CD4-positive, alpha-beta T cell (primary cell): Measurements from ENCODE around the gene GNAQ. TPM values are rescaled to one million over a fixed set of nuclear protein-coding genes. Genes with fewer than 3 reads are reported as not detected.

ENCODE experiments used
- ATAC-seq: fragments of 200-7000 bp; cut with Tn5 transposase; one replicate; pipeline ENCODE4 v1.10.0; 2022; ENCODE audit warnings: mild to moderate bottlenecking; ENCODE audit not compliant: poor library complexity
- CTCF ChIA-PET: fragments of 350-600 bp; sonication (Branson Sonifier 250); formaldehyde crosslinking; loops from one replicate; lab custom pipeline; 2021; ENCODE audit warnings: antibody characterized with exemption, inconsistent platforms; lab: Charles Lee
- POLR2A ChIA-PET: fragments of 350-600 bp; sonication (Branson Sonifier 250); formaldehyde crosslinking; loops from one replicate; lab custom pipeline; 2021; ENCODE audit warnings: antibody characterized with exemption, inconsistent platforms; lab: Charles Lee
- DNase-seq, 14 experiments: peaks; one replicate each; pipeline ENCODE4 v3.0.0-alpha.2; 2013 to 2020; ENCODE audit warnings: mixed read lengths in 2 of 14
- H3K27ac ChIP-seq, 2 donors: one replicate each; pipeline versions ENCODE4 v1.5.1 to v1.7.0; 2013; ENCODE audit warnings: low read length in 2 of 2, low read depth in 1 of 2, mild to moderate bottlenecking in 1 of 2
- H3K27me3 ChIP-seq, 2 experiments: 1 replicate in 1 of 2; 2 replicates in 1 of 2; pipeline versions ENCODE4 v1.6.1 to v1.7.0; 2013; ENCODE audit warnings: low read length in 2 of 2, control low read depth in 1 of 2, mild to moderate bottlenecking in 1 of 2, moderate library complexity in 1 of 2; ENCODE audit not compliant: insufficient read depth in 2 of 2, control insufficient read depth in 1 of 2
- H3K36me3 ChIP-seq: one replicate; pipeline ENCODE4 v1.6.1; 2013; ENCODE audit warnings: low read length, control low read depth; ENCODE audit not compliant: insufficient read depth
- H3K4me1 ChIP-seq: one replicate; pipeline ENCODE4 v1.6.1; 2013; ENCODE audit warnings: low read length, control low read depth; ENCODE audit not compliant: insufficient read depth
- H3K4me3 ChIP-seq: one replicate; pipeline ENCODE4 v1.5.1; 2013; ENCODE audit warnings: mild to moderate bottlenecking, low read length, moderate library complexity
- H3K9me3 ChIP-seq, 2 experiments: 1 replicate in 1 of 2; 2 replicates in 1 of 2; pipeline versions ENCODE4 v1.6.1 to v1.7.0; 2013; ENCODE audit warnings: low read length in 2 of 2, mild to moderate bottlenecking in 2 of 2, control low read depth in 1 of 2, moderate library complexity in 1 of 2; ENCODE audit not compliant: control insufficient read depth in 1 of 2, insufficient read depth in 1 of 2
- H3K27ac Mint-ChIP-seq: one replicate; pipeline ENCODE4 v1.8.0; 2020; ENCODE audit warnings: mixed read lengths
- H3K27me3 Mint-ChIP-seq: one replicate; pipeline ENCODE4 v1.8.0; 2021; ENCODE audit warnings: mixed read lengths
- H3K36me3 Mint-ChIP-seq: one replicate; pipeline ENCODE4 v1.8.0; 2021; ENCODE audit warnings: low read depth, mixed read lengths
- H3K4me1 Mint-ChIP-seq: one replicate; pipeline ENCODE4 v1.8.0; 2021; ENCODE audit warnings: low read depth, mixed read lengths
- H3K4me3 Mint-ChIP-seq: one replicate; pipeline ENCODE4 v1.8.0; 2020; ENCODE audit warnings: mild to moderate bottlenecking, mixed read lengths
- H3K9me3 Mint-ChIP-seq: one replicate; pipeline ENCODE4 v1.8.0; 2020; ENCODE audit warnings: mixed read lengths
- intact Hi-C, 2 experiments: fragments of 100-400 bp; cut with DNase I in 1 of 2; cut with micrococcal nuclease in 1 of 2; formaldehyde crosslinking; loops; one replicate each; pipeline versions ENCODE4 v1.15.1 to v1.9.0; 2023 to 2025; cut with DNase I, micrococcal nuclease
- total RNA-seq, 174 experiments: library from RNA in 2 of 174; stranded (reverse) in 2 of 174; gene quantifications; one replicate each; pipeline ENCODE4 v1.2.3 and lab custom pipeline; 2021 to 2026
- TF ChIP-seq, protein P1 (sequence below): fragments of 200-600 bp; IDR thresholded peaks from one replicate; pipeline ENCODE4 v1.8.0; 2022; ENCODE audit warnings: antibody characterized with exemption, mild to moderate bottlenecking

GNAQ gene
- total RNA-seq, 2 experiments from 2014 or later = 55.5 to 55.9 TPM

DNA sequence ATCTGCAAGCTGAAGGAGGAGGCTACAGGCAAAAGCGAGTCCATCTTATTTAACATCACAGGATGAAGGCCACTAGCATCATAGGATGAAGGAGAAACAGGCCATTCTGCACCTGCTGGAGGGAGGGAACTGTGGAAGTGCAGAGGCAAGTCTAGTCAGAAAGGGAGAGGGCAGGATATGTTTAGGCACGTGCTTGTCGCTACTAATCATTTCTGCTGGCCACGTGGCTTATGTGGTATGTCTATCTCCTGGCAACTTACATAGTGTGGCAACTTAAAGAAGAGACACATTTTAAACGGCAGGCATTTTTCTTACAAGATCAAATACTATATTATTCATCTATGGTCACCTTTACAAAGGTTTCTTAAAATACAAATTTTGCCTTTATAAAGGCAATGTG is 74.0 kb downstream of the GNAQ start:
- intact Hi-C loops = no loop called here
- Histone ChIP-seq H3K36me3 (no peaks in the 10 kb centered on the region), H3K4me1 (peaks cover 6% of the 10 kb centered on the region), H3K27me3 (no peaks in the 10 kb centered on the region), H3K27ac (no peak overlapping the region), H3K4me3 (no peak overlapping the region), H3K9me3 (no peaks in the 10 kb centered on the region)
- DNase-seq (no peak), ATAC-seq (peak; percentile 26)
- no peaks in the 10 kb centered on the region for H3K36me3 Mint-ChIP-seq
- TF ChIP-seq, protein P1, sequence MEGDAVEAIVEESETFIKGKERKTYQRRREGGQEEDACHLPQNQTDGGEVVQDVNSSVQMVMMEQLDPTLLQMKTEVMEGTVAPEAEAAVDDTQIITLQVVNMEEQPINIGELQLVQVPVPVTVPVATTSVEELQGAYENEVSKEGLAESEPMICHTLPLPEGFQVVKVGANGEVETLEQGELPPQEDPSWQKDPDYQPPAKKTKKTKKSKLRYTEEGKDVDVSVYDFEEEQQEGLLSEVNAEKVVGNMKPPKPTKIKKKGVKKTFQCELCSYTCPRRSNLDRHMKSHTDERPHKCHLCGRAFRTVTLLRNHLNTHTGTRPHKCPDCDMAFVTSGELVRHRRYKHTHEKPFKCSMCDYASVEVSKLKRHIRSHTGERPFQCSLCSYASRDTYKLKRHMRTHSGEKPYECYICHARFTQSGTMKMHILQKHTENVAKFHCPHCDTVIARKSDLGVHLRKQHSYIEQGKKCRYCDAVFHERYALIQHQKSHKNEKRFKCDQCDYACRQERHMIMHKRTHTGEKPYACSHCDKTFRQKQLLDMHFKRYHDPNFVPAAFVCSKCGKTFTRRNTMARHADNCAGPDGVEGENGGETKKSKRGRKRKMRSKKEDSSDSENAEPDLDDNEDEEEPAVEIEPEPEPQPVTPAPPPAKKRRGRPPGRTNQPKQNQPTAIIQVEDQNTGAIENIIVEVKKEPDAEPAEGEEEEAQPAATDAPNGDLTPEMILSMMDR = no peak
- peaks cover 80% of the 10 kb centered on the region for H3K4me1 Mint-ChIP-seq
- POLR2A ChIA-PET = interaction anchor here (0.6 kb wide), 1 partner anchor 8 kb away, joined by 3 read pairs; no protein-coding TSS in a partner anchor
- no peaks in the 10 kb centered on the region for H3K9me3 Mint-ChIP-seq
- no peaks in the 10 kb centered on the region for H3K27me3 Mint-ChIP-seq
- CTCF ChIA-PET = no interaction called here
- no peak overlapping the region for H3K4me3 Mint-ChIP-seq
- no peak overlapping the region for H3K27ac Mint-ChIP-seq

DNA sequence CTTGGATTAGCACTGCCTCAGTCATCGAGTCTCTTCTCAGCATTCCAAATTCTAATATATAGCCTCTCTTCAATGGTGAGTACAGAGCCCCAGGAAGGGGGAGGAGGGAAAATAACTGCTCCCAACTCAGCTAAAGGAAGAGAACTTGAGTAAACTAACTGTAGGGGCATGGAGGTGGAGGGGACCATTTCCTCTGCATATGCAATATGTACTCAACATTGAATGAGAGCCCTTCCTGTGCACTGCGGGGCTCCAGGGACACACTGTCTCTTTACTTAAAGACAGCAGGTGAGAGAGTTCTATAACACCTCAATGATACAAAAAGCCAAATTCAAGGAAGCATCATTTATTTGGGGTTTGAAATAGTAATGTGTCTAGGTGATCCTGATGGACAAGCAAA is 75.1 kb downstream of the GNAQ start:
- no peak overlapping the region for H3K27ac Mint-ChIP-seq

DNA sequence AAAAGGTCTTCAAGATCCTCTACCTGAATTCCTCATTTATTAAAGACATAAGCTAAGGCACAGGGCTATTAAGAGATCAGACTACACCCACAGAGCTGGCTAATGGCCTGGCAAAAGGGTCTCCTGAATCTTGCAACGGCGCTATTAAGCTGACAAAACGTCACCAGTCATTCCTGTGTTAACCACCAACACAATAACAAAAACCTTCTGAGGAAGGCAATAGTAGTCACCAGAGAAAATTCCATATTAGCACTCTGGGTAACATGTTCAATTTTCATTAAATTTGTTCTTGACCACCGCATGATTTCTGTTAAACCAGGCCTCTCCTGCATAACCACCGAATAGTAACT is 77.0 kb downstream of the GNAQ start:
- TF ChIP-seq, protein P1 = no peak
- no peaks in the 10 kb centered on the region for H3K36me3 ChIP-seq
- no peak overlapping the region for H3K27ac Mint-ChIP-seq
- H3K27me3 ChIP-seq = no peaks in the 10 kb centered on the region
- no peak for DNase-seq
- no peak overlapping the region for H3K4me3 Mint-ChIP-seq
- no peaks in the 10 kb centered on the region for H3K27me3 Mint-ChIP-seq
- ChIA-PET CTCF (no interaction called here), POLR2A (no interaction called here)
- intact Hi-C loops = no loop called here
- no peaks in the 10 kb centered on the region for H3K9me3 ChIP-seq
- H3K27ac ChIP-seq = no peak overlapping the region
- H3K36me3 Mint-ChIP-seq = no peaks in the 10 kb centered on the region
- ATAC-seq = no peak
- H3K9me3 Mint-ChIP-seq = no peaks in the 10 kb centered on the region
- H3K4me3 ChIP-seq = no peak overlapping the region
- peaks cover 75% of the 10 kb centered on the region for H3K4me1 Mint-ChIP-seq
- H3K4me1 ChIP-seq = peaks cover 6% of the 10 kb centered on the region

More for the DNA sequence above, 75.1 kb downstream of the GNAQ start:
- Mint-ChIP-seq H3K4me3 (no peak overlapping the region), H3K9me3 (no peaks in the 10 kb centered on the region), H3K4me1 (peaks cover 77% of the 10 kb centered on the region), H3K36me3 (no peaks in the 10 kb centered on the region), H3K27me3 (no peaks in the 10 kb centered on the region)
- intact Hi-C loops = no loop called here
- CTCF ChIA-PET = interaction anchor here (1.3 kb wide), 1 partner anchor 21 kb away, joined by 3 read pairs; no protein-coding TSS in a partner anchor
- Histone ChIP-seq H3K4me1 (peaks cover 6% of the 10 kb centered on the region), H3K27ac (no peak overlapping the region), H3K4me3 (no peak overlapping the region), H3K9me3 (no peaks in the 10 kb centered on the region), H3K27me3 (no peaks in the 10 kb centered on the region), H3K36me3 (no peaks in the 10 kb centered on the region)
- no peak for DNase-seq
- TF ChIP-seq, protein P1 = no peak
- POLR2A ChIA-PET = interaction anchor here (0.5 to 1.1 kb wide), 2 partner anchors 37 to 73 kb away, joined by 3 to 7 read pairs; no protein-coding TSS in a partner anchor
- ATAC-seq = no peak
